B cell (primary cell): ENCODE results near the gene NRL.

Source experiments
- EZH2 ChIP-seq: IDR thresholded peaks from 2 replicates; pipeline ENCODE4 v1.6.1; 2012; ENCODE audit warnings: borderline replicate concordance, low read depth, mild to moderate bottlenecking, moderate library complexity, low read length; ENCODE audit not compliant: insufficient read depth, poor library complexity, severe bottlenecking
- TF ChIP-seq, protein P1 (sequence below): fragments of 200-600 bp; IDR thresholded peaks from one replicate; pipeline ENCODE4 v1.8.0; 2022; ENCODE audit warnings: antibody characterized with exemption, mild to moderate bottlenecking

DNA sequence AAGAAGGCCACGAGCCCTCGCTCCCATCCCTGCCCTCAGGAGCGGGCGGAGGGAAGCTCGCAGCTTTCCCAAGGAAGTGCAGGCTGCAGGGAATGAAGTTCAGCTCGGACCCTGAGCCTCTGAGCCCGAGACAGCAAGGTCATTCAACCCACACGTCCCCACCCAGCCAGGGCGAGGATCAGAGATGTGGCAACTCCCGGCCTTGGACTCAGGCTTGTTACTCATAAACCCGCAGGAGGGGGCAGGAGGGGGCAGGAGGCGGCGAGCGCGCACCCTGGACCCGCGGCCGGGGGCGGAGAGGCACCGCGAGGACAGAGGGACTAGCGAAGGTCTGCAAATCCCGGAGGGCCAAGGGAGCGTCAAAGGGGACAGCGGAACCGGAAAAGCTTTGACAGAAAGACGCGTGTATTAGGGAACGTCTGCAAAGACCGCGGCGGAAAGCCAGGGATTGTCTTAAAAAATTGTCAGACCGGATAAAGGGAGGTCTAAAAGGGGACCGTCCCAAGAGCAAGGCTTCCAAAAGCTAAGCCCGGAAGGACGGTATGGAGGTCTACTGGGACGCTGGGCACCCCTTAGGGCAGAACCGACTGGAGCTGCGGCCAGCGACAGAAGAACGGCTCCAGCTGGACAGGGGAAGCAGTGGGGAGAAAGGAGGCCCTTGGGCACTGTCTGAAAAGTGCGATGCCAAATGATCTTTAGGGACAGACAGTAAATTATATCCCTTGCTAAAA, 783 bp downstream of the NRL start:
- no peak for TF ChIP-seq EZH2
- TF ChIP-seq, protein P1, sequence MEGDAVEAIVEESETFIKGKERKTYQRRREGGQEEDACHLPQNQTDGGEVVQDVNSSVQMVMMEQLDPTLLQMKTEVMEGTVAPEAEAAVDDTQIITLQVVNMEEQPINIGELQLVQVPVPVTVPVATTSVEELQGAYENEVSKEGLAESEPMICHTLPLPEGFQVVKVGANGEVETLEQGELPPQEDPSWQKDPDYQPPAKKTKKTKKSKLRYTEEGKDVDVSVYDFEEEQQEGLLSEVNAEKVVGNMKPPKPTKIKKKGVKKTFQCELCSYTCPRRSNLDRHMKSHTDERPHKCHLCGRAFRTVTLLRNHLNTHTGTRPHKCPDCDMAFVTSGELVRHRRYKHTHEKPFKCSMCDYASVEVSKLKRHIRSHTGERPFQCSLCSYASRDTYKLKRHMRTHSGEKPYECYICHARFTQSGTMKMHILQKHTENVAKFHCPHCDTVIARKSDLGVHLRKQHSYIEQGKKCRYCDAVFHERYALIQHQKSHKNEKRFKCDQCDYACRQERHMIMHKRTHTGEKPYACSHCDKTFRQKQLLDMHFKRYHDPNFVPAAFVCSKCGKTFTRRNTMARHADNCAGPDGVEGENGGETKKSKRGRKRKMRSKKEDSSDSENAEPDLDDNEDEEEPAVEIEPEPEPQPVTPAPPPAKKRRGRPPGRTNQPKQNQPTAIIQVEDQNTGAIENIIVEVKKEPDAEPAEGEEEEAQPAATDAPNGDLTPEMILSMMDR = no peak
